Measurements from ENCODE around the gene AKAP10. TPM values are rescaled to one million over a fixed set of nuclear protein-coding genes. Genes with fewer than 3 reads are reported as not detected.

Gene AKAP10
- total RNA-seq, 1 experiment from 2014 or later: 20.2 TPM

GRCh38 chr17:19928299-19928698 is 49.3 kb downstream of the AKAP10 start:
- H4K8ac ChIP-seq (replicated peaks; ENCODE audit: insufficient read length, low read depth, low read length): no peak overlapping the region
- TF ChIP-seq CTCF (conservative IDR thresholded peaks at IDR 0.05): no peak
- Mint-ChIP-seq H3K4me3 (no peak overlapping the region), H3K36me3 (ENCODE audit: insufficient read depth in 1 of 3, low read depth in 3 of 3) (peaks cover 31 to 73% (median 64%) of the 10 kb centered on the region in 3 experiments; a peak in 6 of 7 replicates), H3K9me3 (no peaks in the 10 kb centered on the region), H3K27ac (no peak overlapping the region), H3K4me1 (no peaks in the 10 kb centered on the region), H3K27me3 (ENCODE audit: low read depth) (no peaks in the 10 kb centered on the region)
- no peak overlapping the region for H2BK20ac ChIP-seq (ENCODE audit: low read depth, low read length, poor library complexity, severe bottlenecking)
- no peaks in the 10 kb centered on the region for H4K20me1 ChIP-seq (ENCODE audit: control insufficient read depth, insufficient read depth, insufficient read length)
- H3K4me1 ChIP-seq (ENCODE audit: insufficient read depth, low read length): no peaks in the 10 kb centered on the region
- H2BK5ac ChIP-seq (ENCODE audit: insufficient read length, low read length): no peak overlapping the region
- no peak overlapping the region for H3K18ac ChIP-seq (ENCODE audit: insufficient read length, low read depth, low read length)
- no peak overlapping the region for H3K23ac ChIP-seq (ENCODE audit: insufficient read length, low read depth, low read length)
- H2BK120ac ChIP-seq (ENCODE audit: low read depth, low read length, poor library complexity, severe bottlenecking): no peak overlapping the region
- no peak overlapping the region for H4K91ac ChIP-seq (ENCODE audit: insufficient read length, low read depth, low read length)
- H2BK12ac ChIP-seq (ENCODE audit: insufficient read length, low read depth, low read length): no peak overlapping the region
- H2AK5ac ChIP-seq (ENCODE audit: insufficient read length, low read length): no peak overlapping the region
- no CpG with 5 or more reads among the region's 4 CpGs for WGBS (ENCODE audit: extremely low coverage, insufficient read length, low lambda C conversion rate)
- H3K27ac ChIP-seq (ENCODE audit: insufficient read length, low read depth, low read length): no peak overlapping the region
- no peak overlapping the region for H3K56ac ChIP-seq (ENCODE audit: insufficient read length, low read depth, low read length)
- no peaks in the 10 kb centered on the region for H3K9me3 ChIP-seq (ENCODE audit: control insufficient read depth, low read depth, low read length)
- no peaks in the 10 kb centered on the region for H3K23me2 ChIP-seq (ENCODE audit: insufficient read length, low read depth, low read length, poor library complexity, severe bottlenecking)
- H3K79me2 ChIP-seq (ENCODE audit: insufficient read depth, low read length): no peaks in the 10 kb centered on the region
- no peak overlapping the region for H3K4ac ChIP-seq (ENCODE audit: low read depth, low read length)
- H3K14ac ChIP-seq (ENCODE audit: insufficient read depth, low read length): no peak overlapping the region
- H3K9ac ChIP-seq (ENCODE audit: extremely low read depth, insufficient read length, low read length): no peak overlapping the region
- no peaks in the 10 kb centered on the region for H3K79me1 ChIP-seq (ENCODE audit: insufficient read depth, low read depth, low read length, poor library complexity, severe bottlenecking)
- H3K27me3 ChIP-seq (ENCODE audit: insufficient read depth, low read length): no peaks in the 10 kb centered on the region
- H2BK15ac ChIP-seq (ENCODE audit: low read depth, low read length): no peak overlapping the region
- DNase-seq: no peak
- H3T11ph ChIP-seq (ENCODE audit: low read length): no peak overlapping the region
- H4K5ac ChIP-seq (ENCODE audit: insufficient read length, low read depth, low read length): no peak overlapping the region
- no peak overlapping the region for H2AFZ ChIP-seq (ENCODE audit: low read length)
- H3K4me2 ChIP-seq (ENCODE audit: insufficient read depth, insufficient read length, low read length): no peak overlapping the region
